Measurements from ENCODE around the gene CCDC124. TPM values are rescaled to one million over a fixed set of nuclear protein-coding genes. Genes with fewer than 3 reads are reported as not detected.
"Not testable (repeated sequence)": the region's sequence is repeated elsewhere in the genome, so short reads cannot be mapped to it uniquely, and the experiment has no call there.

The CCDC124 gene
- total RNA-seq (80.5 and 103 TPM in 2 replicates), polyA plus RNA-seq (172 and 200 TPM in 2 replicates)

- H3K4me1 ChIP-seq (ENCODE audit: low read depth), result peaks cover 6% of the 10 kb centered on the region
- TF ChIP-seq, protein P1, sequence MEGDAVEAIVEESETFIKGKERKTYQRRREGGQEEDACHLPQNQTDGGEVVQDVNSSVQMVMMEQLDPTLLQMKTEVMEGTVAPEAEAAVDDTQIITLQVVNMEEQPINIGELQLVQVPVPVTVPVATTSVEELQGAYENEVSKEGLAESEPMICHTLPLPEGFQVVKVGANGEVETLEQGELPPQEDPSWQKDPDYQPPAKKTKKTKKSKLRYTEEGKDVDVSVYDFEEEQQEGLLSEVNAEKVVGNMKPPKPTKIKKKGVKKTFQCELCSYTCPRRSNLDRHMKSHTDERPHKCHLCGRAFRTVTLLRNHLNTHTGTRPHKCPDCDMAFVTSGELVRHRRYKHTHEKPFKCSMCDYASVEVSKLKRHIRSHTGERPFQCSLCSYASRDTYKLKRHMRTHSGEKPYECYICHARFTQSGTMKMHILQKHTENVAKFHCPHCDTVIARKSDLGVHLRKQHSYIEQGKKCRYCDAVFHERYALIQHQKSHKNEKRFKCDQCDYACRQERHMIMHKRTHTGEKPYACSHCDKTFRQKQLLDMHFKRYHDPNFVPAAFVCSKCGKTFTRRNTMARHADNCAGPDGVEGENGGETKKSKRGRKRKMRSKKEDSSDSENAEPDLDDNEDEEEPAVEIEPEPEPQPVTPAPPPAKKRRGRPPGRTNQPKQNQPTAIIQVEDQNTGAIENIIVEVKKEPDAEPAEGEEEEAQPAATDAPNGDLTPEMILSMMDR (IDR thresholded peaks at IDR 0.05; ENCODE audit: low read depth, low read length), result peak; percentile 96
- H3K36me3 ChIP-seq, result no peaks in the 10 kb centered on the region
- H3K27ac ChIP-seq, result peak within 1 kb of the TSS; percentile 96
- peak; percentile 94 to 96 for DNase-seq (ENCODE audit: low read depth in 1 of 2, low spot score in 1 of 2)
- H3K4me3 ChIP-seq, result peak within 1 kb of the TSS; percentile 87
- H3K27me3 ChIP-seq, result no peaks in the 10 kb centered on the region
- H3K9me3 ChIP-seq (ENCODE audit: low read depth), result no peaks in the 10 kb centered on the region
These were observed at the start of gene CCDC124 for GRCh38 chr19:17932485-17933338. Gene CCDC124 (plus strand): TSS chr19:17933015. CDS start chr19:17936421, 3,406 bp downstream.

GRCh38 chr19:17883627-17884410 is 49.0 kb upstream of the CCDC124 start:
- no peaks in the 10 kb centered on the region for H3K27me3 ChIP-seq
- no peak overlapping the region for H3K4me3 ChIP-seq
- H3K9me3 ChIP-seq (ENCODE audit: low read depth), result no peaks in the 10 kb centered on the region
- H3K4me1 ChIP-seq (ENCODE audit: low read depth), result no peaks in the 10 kb centered on the region
- DNase-seq (ENCODE audit: low read depth in 1 of 2, low spot score in 1 of 2), result no peak
- H3K36me3 ChIP-seq, result no peaks in the 10 kb centered on the region
- TF ChIP-seq, protein P1 (IDR thresholded peaks at IDR 0.05; ENCODE audit: low read depth, low read length), result no peak
- no peak overlapping the region for H3K27ac ChIP-seq

GRCh38 chr19:17886515-17886914 is 46.3 kb upstream of the CCDC124 start:
- H3K36me3 ChIP-seq, result no peaks in the 10 kb centered on the region
- TF ChIP-seq, protein P1 (IDR thresholded peaks at IDR 0.05; ENCODE audit: low read depth, low read length), result no peak
- no peaks in the 10 kb centered on the region for H3K4me1 ChIP-seq (ENCODE audit: low read depth)
- no peak for DNase-seq (ENCODE audit: low read depth in 1 of 2, low spot score in 1 of 2)
- no peak overlapping the region for H3K4me3 ChIP-seq
- no peak overlapping the region for H3K27ac ChIP-seq
- no peaks in the 10 kb centered on the region for H3K27me3 ChIP-seq
- H3K9me3 ChIP-seq (ENCODE audit: low read depth), result no peaks in the 10 kb centered on the region

- H3K4me1 ChIP-seq (ENCODE audit: low read depth); H3K36me3 ChIP-seq; H3K4me3 ChIP-seq; DNase-seq (ENCODE audit: low read depth in 1 of 2, low spot score in 1 of 2); H3K27ac ChIP-seq; H3K27me3 ChIP-seq; H3K9me3 ChIP-seq (ENCODE audit: low read depth): not testable (repeated sequence)
These were observed 45.6 kb upstream of the CCDC124 start for GRCh38 chr19:17887221-17887620.

- no peak for DNase-seq (ENCODE audit: low read depth in 1 of 2, low spot score in 1 of 2)
- Histone ChIP-seq H3K9me3 (ENCODE audit: low read depth) (no peaks in the 10 kb centered on the region), H3K4me1 (ENCODE audit: low read depth) (no peaks in the 10 kb centered on the region), H3K27ac (no peak overlapping the region), H3K27me3 (no peaks in the 10 kb centered on the region), H3K4me3 (no peak overlapping the region), H3K36me3 (no peaks in the 10 kb centered on the region)
- TF ChIP-seq, protein P1 (IDR thresholded peaks at IDR 0.05; ENCODE audit: low read depth, low read length), result no peak
These were observed 44.6 kb upstream of the CCDC124 start for GRCh38 chr19:17888260-17888659.
